ENCODE data around the gene PDXP. TPM values are rescaled to one million over a fixed set of nuclear protein-coding genes. Genes with fewer than 3 reads are reported as not detected.

Gene PDXP
- total and polyA plus RNA-seq, 2 of the 4 experiments (the other 2 are of a cell fraction): 5.4 to 24.1 TPM

GRCh38 chr22:37632174-37633088 is 26.1 kb upstream of the PDXP start (continued):
- TF ChIP-seq CTCF (conservative IDR thresholded peaks at IDR 0.05; ENCODE audit: low read depth, low read length): no peak
- no peak for TF ChIP-seq MAFK (IDR thresholded peaks at IDR 0.05; ENCODE audit: low read depth, low read length)
- no peak for TF ChIP-seq POLR2A (IDR thresholded peaks at IDR 0.05; ENCODE audit: low read depth, low read length)
- no peak for TF ChIP-seq CEBPB (IDR thresholded peaks at IDR 0.05; ENCODE audit: low read depth, low read length)
